Neuronal stem cell (in vitro differentiated cells): ENCODE data around the gene HOXA5.

Source experiments
- DNase-seq: peaks from one replicate; pipeline ENCODE4 v3.0.0-alpha.2; 2013; ENCODE audit warnings: low spot score
- H2AFZ ChIP-seq: one replicate; pipeline ENCODE4 v1.6.1; 2013; ENCODE audit warnings: mild to moderate bottlenecking, low read length, inconsistent platforms
- H2AK5ac ChIP-seq: 2 replicates; pipeline ENCODE4 v1.6.1; 2013; ENCODE audit warnings: low read depth, mild to moderate bottlenecking, inconsistent platforms, low read length, moderate library complexity, mixed read lengths
- H2BK120ac ChIP-seq: 2 replicates; pipeline ENCODE4 v1.6.1; 2013; ENCODE audit warnings: low read depth, mild to moderate bottlenecking, inconsistent platforms, low read length, moderate library complexity, mixed read lengths
- H2BK12ac ChIP-seq: one replicate; pipeline ENCODE4 v1.6.1; 2013; ENCODE audit warnings: low read length, inconsistent platforms
- H2BK15ac ChIP-seq: 2 replicates; pipeline ENCODE4 v1.6.1; 2013; ENCODE audit warnings: mild to moderate bottlenecking, low read length, inconsistent platforms, mixed read lengths
- H2BK5ac ChIP-seq: one replicate; pipeline ENCODE4 v1.6.1; 2013; ENCODE audit warnings: inconsistent platforms, mild to moderate bottlenecking, low read length, moderate library complexity
- H3K14ac ChIP-seq: one replicate; pipeline ENCODE4 v1.6.1; 2013; ENCODE audit warnings: low read length, inconsistent platforms
- H3K18ac ChIP-seq: 2 replicates; pipeline ENCODE4 v1.6.1; 2013; ENCODE audit warnings: low read length, inconsistent platforms
- H3K23ac ChIP-seq: 2 replicates; pipeline ENCODE4 v1.6.1; 2013; ENCODE audit warnings: low read depth, mild to moderate bottlenecking, mixed read lengths, low read length, inconsistent platforms; ENCODE audit not compliant: poor library complexity
- H3K27ac ChIP-seq: replicated peaks from 3 replicates; pipeline ENCODE4 v1.5.1; 2013; ENCODE audit warnings: low read length, inconsistent platforms
- H3K27me3 ChIP-seq, 3 experiments: 2 replicates each; pipeline ENCODE4 v1.6.1; 2013; ENCODE audit warnings: low read length in 3 of 3, mild to moderate bottlenecking in 2 of 3, inconsistent platforms in 1 of 3, low read depth in 1 of 3, mixed read lengths in 1 of 3, moderate library complexity in 1 of 3; ENCODE audit not compliant: control insufficient read depth in 3 of 3, insufficient read depth in 3 of 3
- H3K36me3 ChIP-seq, 2 donors: replicated peaks in 1 of 2; 2 replicates each; pipeline ENCODE4 v1.6.1; 2013; ENCODE audit warnings: low read length in 2 of 2; ENCODE audit not compliant: control insufficient read depth in 2 of 2, insufficient read depth in 2 of 2
- H3K4ac ChIP-seq: 2 replicates; pipeline ENCODE4 v1.6.1; 2013; ENCODE audit warnings: inconsistent platforms, mild to moderate bottlenecking, low read length, moderate library complexity
- H3K4me1 ChIP-seq, 2 donors: 1 replicate in 1 of 2; 2 replicates in 1 of 2; pipeline ENCODE4 v1.6.1; 2013; ENCODE audit warnings: low read length in 2 of 2, low read depth in 1 of 2; ENCODE audit not compliant: control insufficient read depth in 2 of 2, insufficient read depth in 1 of 2
- H3K4me2 ChIP-seq: one replicate; pipeline ENCODE4 v1.6.1; 2013; ENCODE audit warnings: mild to moderate bottlenecking, low read length, inconsistent platforms; ENCODE audit not compliant: insufficient read depth, poor library complexity, severe bottlenecking
- H3K4me3 ChIP-seq, 2 donors: 2 replicates each; pipeline ENCODE4 v1.5.1; 2013; ENCODE audit warnings: low read length in 2 of 2, mild to moderate bottlenecking in 2 of 2, inconsistent platforms in 1 of 2, moderate library complexity in 1 of 2
- H3K79me1 ChIP-seq: one replicate; pipeline ENCODE4 v1.6.1; 2013; ENCODE audit warnings: low read depth, mild to moderate bottlenecking, inconsistent platforms, low read length, moderate library complexity
- H3K9ac ChIP-seq: one replicate; pipeline ENCODE4 v1.6.1; 2013; ENCODE audit warnings: mild to moderate bottlenecking, low read depth, low read length, inconsistent platforms; ENCODE audit not compliant: poor library complexity
- H3K9me3 ChIP-seq, 2 donors: replicated peaks in 1 of 2; 2 replicates each; pipeline versions ENCODE3 to v1.6.1; 2013; ENCODE audit warnings: low read length in 2 of 2, mild to moderate bottlenecking in 2 of 2, inconsistent platforms in 1 of 2, low read depth in 1 of 2, mixed read lengths in 1 of 2, moderate library complexity in 1 of 2; ENCODE audit not compliant: control insufficient read depth in 2 of 2, insufficient read depth in 1 of 2
- H4K8ac ChIP-seq: one replicate; pipeline ENCODE4 v1.6.1; 2013; ENCODE audit warnings: low read depth, mild to moderate bottlenecking, inconsistent platforms, low read length, moderate library complexity
- H4K91ac ChIP-seq: one replicate; pipeline ENCODE4 v1.6.1; 2013; ENCODE audit warnings: low read length, low read depth, mild to moderate bottlenecking, inconsistent platforms; ENCODE audit not compliant: poor library complexity
- WGBS, 2 donors: extraction: QIAGEN DNeasy Blood & Tissue Kit; methylation state at CpG; one replicate each; pipeline ENCODE4 v1.1.7; 2013; ENCODE audit warnings: missing lambda C conversion rate in 2 of 2, mixed read lengths in 1 of 2; ENCODE audit not compliant: insufficient read length in 2 of 2, insufficient replicate concordance in 1 of 2; ENCODE audit errors: extremely low coverage in 2 of 2; 5-methylcytosine and 5-hydroxymethylcytosine counted together

The HOXA5 gene

GRCh38 chr7:27183682-27184336, 40.3 kb upstream of the HOXA5 start:
- no peak overlapping the region for H3K27ac ChIP-seq
- peaks cover 0 to 3% of the 10 kb centered on the region in 2 donors for H3K4me1 ChIP-seq

GRCh38 chr7:27182861-27183681, 39.6 kb upstream of the HOXA5 start:
- no peak overlapping the region for H3K4ac ChIP-seq
- H3K9me3 ChIP-seq = peaks cover 2 to 9% of the 10 kb centered on the region in 2 donors
- H3K27ac ChIP-seq = no peak overlapping the region
- H3K79me1 ChIP-seq = no peaks in the 10 kb centered on the region
- H3K27me3 ChIP-seq = peaks cover 63 to 99% (median 93%) of the 10 kb centered on the region in 3 experiments
- peak overlapping the region; percentile 53 for H2AFZ ChIP-seq
- peaks cover 0 to 3% of the 10 kb centered on the region in 2 donors for H3K4me1 ChIP-seq
- no peak overlapping the region for H3K9ac ChIP-seq
- H3K4me2 ChIP-seq = no peak overlapping the region
- no CpG with 5 or more reads among the region's 39 CpGs for WGBS, 2 donors
- H3K14ac ChIP-seq = no peak overlapping the region
- no peak overlapping the region for H4K8ac ChIP-seq
- no peak overlapping the region for H2BK5ac ChIP-seq
- H3K18ac ChIP-seq = no peak overlapping the region
- H2BK120ac ChIP-seq = no peak overlapping the region
- no peak overlapping the region for H2AK5ac ChIP-seq
- no peaks in the 10 kb centered on the region for H3K36me3 ChIP-seq
- no peak overlapping the region for H3K4me3 ChIP-seq
- H4K91ac ChIP-seq = no peak overlapping the region
- H3K23ac ChIP-seq = peak overlapping the region; percentile 77
- DNase-seq = no peak
- H2BK12ac ChIP-seq = no peak overlapping the region
- no peak overlapping the region for H2BK15ac ChIP-seq

More at GRCh38 chr7:27183682-27184336, 40.3 kb upstream of the HOXA5 start:
- Histone ChIP-seq H2BK5ac (no peak overlapping the region), H3K79me1 (no peaks in the 10 kb centered on the region), H4K91ac (no peak overlapping the region), H2BK120ac (no peak overlapping the region), H2BK15ac (no peak overlapping the region), H3K9me3 (peaks cover 2 to 9% of the 10 kb centered on the region in 2 donors), H3K4me2 (no peak overlapping the region), H3K23ac (peak overlapping the region; percentile 77), H3K18ac (no peak overlapping the region), H4K8ac (no peak overlapping the region), H3K9ac (no peak overlapping the region), H3K36me3 (no peaks in the 10 kb centered on the region), H3K4ac (no peak overlapping the region), H3K14ac (no peak overlapping the region), H2AFZ (peak overlapping the region; percentile 88), H2BK12ac (no peak overlapping the region), H2AK5ac (no peak overlapping the region), H3K4me3 (peak overlapping the region in 1 of 2 donors; percentile 25), H3K27me3 (peaks cover 70 to 99% (median 95%) of the 10 kb centered on the region in 3 experiments)
- no CpG with 5 or more reads among the region's 30 CpGs for WGBS, 2 donors
- DNase-seq = no peak

- no peak overlapping the region for H2BK5ac ChIP-seq
- H3K18ac ChIP-seq = no peak overlapping the region
- no peak overlapping the region for H3K4me3 ChIP-seq
- no peak overlapping the region for H2AK5ac ChIP-seq
- peaks cover 0 to 3% of the 10 kb centered on the region in 2 donors for H3K4me1 ChIP-seq
- peaks cover 58 to 99% (median 93%) of the 10 kb centered on the region in 3 experiments for H3K27me3 ChIP-seq
- H3K9me3 ChIP-seq = peaks cover 2 to 9% of the 10 kb centered on the region in 2 donors
- H4K91ac ChIP-seq = no peak overlapping the region
- no peak overlapping the region for H2AFZ ChIP-seq
- H3K27ac ChIP-seq = no peak overlapping the region
- no peak overlapping the region for H3K14ac ChIP-seq
- no peak overlapping the region for H3K4ac ChIP-seq
- DNase-seq = no peak
- H3K79me1 ChIP-seq = no peaks in the 10 kb centered on the region
- WGBS, 2 donors = no CpG with 5 or more reads among the region's 4 CpGs
- no peak overlapping the region for H3K9ac ChIP-seq
- H2BK12ac ChIP-seq = no peak overlapping the region
- no peaks in the 10 kb centered on the region for H3K36me3 ChIP-seq
- H3K23ac ChIP-seq = no peak overlapping the region
- no peak overlapping the region for H2BK15ac ChIP-seq
- H2BK120ac ChIP-seq = no peak overlapping the region
- H4K8ac ChIP-seq = no peak overlapping the region
- no peak overlapping the region for H3K4me2 ChIP-seq
Measured at GRCh38 chr7:27182285-27182841, 38.9 kb upstream of the HOXA5 start.

- H3K36me3 ChIP-seq = no peaks in the 10 kb centered on the region
- no peak overlapping the region for H2AFZ ChIP-seq
- no peak overlapping the region for H4K91ac ChIP-seq
- H3K14ac ChIP-seq = no peak overlapping the region
- no peak overlapping the region for H3K27ac ChIP-seq
- no peak overlapping the region for H3K4me3 ChIP-seq
- H4K8ac ChIP-seq = no peak overlapping the region
- H3K4ac ChIP-seq = no peak overlapping the region
- peaks cover 2 to 9% of the 10 kb centered on the region in 2 donors for H3K9me3 ChIP-seq
- no peak overlapping the region for H2AK5ac ChIP-seq
- H3K23ac ChIP-seq = no peak overlapping the region
- no peak overlapping the region for H2BK120ac ChIP-seq
- no peak overlapping the region for H3K18ac ChIP-seq
- H3K9ac ChIP-seq = no peak overlapping the region
- no peak for DNase-seq
- WGBS, 2 donors = no CpG with 5 or more reads among the region's 4 CpGs
- no peak overlapping the region for H2BK12ac ChIP-seq
- H3K4me1 ChIP-seq = peaks cover 0 to 3% of the 10 kb centered on the region in 2 donors
- no peak overlapping the region for H2BK15ac ChIP-seq
- H3K4me2 ChIP-seq = no peak overlapping the region
- H2BK5ac ChIP-seq = no peak overlapping the region
- peaks cover 60 to 99% (median 94%) of the 10 kb centered on the region in 3 experiments for H3K27me3 ChIP-seq
- no peaks in the 10 kb centered on the region for H3K79me1 ChIP-seq
Measured at GRCh38 chr7:27181795-27182275, 38.4 kb upstream of the HOXA5 start.
